ENCODE results near the gene ABCG2.
"Not testable (repeated sequence)": the region's sequence is repeated elsewhere in the genome, so short reads cannot be mapped to it uniquely, and the experiment has no call there.

ABCG2 gene

GRCh38 chr4:88110826-88111225 lies 47.6 kb downstream of the ABCG2 start:
- DNase-seq (ENCODE audit: low spot score), result peak; percentile 30

GRCh38 chr4:88109123-88109881 lies 49.1 kb downstream of the ABCG2 start:
- no peak for DNase-seq (ENCODE audit: low spot score)

- DNase-seq (ENCODE audit: low spot score), result no peak
Observed at GRCh38 chr4:88108747-88109122, 49.7 kb downstream of the ABCG2 start.

- DNase-seq (ENCODE audit: low spot score), result not testable (repeated sequence)
Observed at GRCh38 chr4:88108108-88108465, 50.4 kb downstream of the ABCG2 start.

- DNase-seq (ENCODE audit: low spot score), result peak; percentile 37
Observed at GRCh38 chr4:88107406-88108107, 50.9 kb downstream of the ABCG2 start.

GRCh38 chr4:88106205-88106604 lies 52.2 kb downstream of the ABCG2 start:
- peak; percentile 41 for DNase-seq (ENCODE audit: low spot score)

GRCh38 chr4:88104902-88105610 lies 53.4 kb downstream of the ABCG2 start:
- DNase-seq (ENCODE audit: low spot score), result peak; percentile 70

GRCh38 chr4:88102026-88102425 lies 56.4 kb downstream of the ABCG2 start:
- no peak for DNase-seq (ENCODE audit: low spot score)

- no peak for DNase-seq (ENCODE audit: low spot score)
Observed at GRCh38 chr4:88101165-88101564, 57.3 kb downstream of the ABCG2 start.

- no peak for DNase-seq (ENCODE audit: low spot score)
Observed at GRCh38 chr4:88098993-88099752, 59.3 kb downstream of the ABCG2 start.

GRCh38 chr4:88097781-88098180 lies 60.7 kb downstream of the ABCG2 start:
- DNase-seq (ENCODE audit: low spot score), result peak; percentile 10

GRCh38 chr4:88097301-88097700 lies 61.1 kb downstream of the ABCG2 start:
- DNase-seq (ENCODE audit: low spot score), result no peak

GRCh38 chr4:88093874-88094273 lies 64.6 kb downstream of the ABCG2 start:
- no peak for DNase-seq (ENCODE audit: low spot score)

- no peak for DNase-seq (ENCODE audit: low spot score)
Observed at GRCh38 chr4:88091378-88091777, 67.1 kb downstream of the ABCG2 start.

GRCh38 chr4:88090898-88091297 lies 67.5 kb downstream of the ABCG2 start:
- DNase-seq (ENCODE audit: low spot score), result no peak

GRCh38 chr4:88087004-88087403 lies 71.4 kb downstream of the ABCG2 start:
- DNase-seq (ENCODE audit: low spot score), result no peak

- no peak for DNase-seq (ENCODE audit: low spot score)
Observed at GRCh38 chr4:88080626-88081025, 77.8 kb downstream of the ABCG2 start.

- no peak for DNase-seq (ENCODE audit: low spot score)
Observed at GRCh38 chr4:88078579-88078978, 79.9 kb downstream of the ABCG2 start.

GRCh38 chr4:88077911-88078524 lies 80.4 kb downstream of the ABCG2 start:
- no peak for DNase-seq (ENCODE audit: low spot score)

- DNase-seq (ENCODE audit: low spot score), result no peak
Observed at GRCh38 chr4:88075336-88075735, 83.1 kb downstream of the ABCG2 start.

GRCh38 chr4:88070031-88070430 lies 88.4 kb downstream of the ABCG2 start:
- DNase-seq (ENCODE audit: low spot score), result no peak

GRCh38 chr4:88064410-88064809 lies 94.0 kb downstream of the ABCG2 start:
- DNase-seq (ENCODE audit: low spot score), result no peak

All from kidney tubule cell (primary cell).